ENCODE results near the gene BCOR.
A peak's percentile ranks its signal among the peaks of the same experiment; 100 is the strongest.

Gene BCOR

GRCh38 chrX:40015693-40016092, 82.1 kb downstream of the BCOR start:
- no peak for DNase-seq

GRCh38 chrX:40013266-40014195, 84.2 kb downstream of the BCOR start:
- DNase-seq = peak; percentile 37 to 40

GRCh38 chrX:40012868-40013265, 84.9 kb downstream of the BCOR start:
- no peak for DNase-seq

GRCh38 chrX:40012039-40012867, 85.5 kb downstream of the BCOR start:
- DNase-seq = no peak

GRCh38 chrX:40011322-40012038, 86.3 kb downstream of the BCOR start:
- DNase-seq = no peak

- DNase-seq = peak; percentile 65 to 72
Measured at GRCh38 chrX:40010550-40011321, 87.0 kb downstream of the BCOR start.

GRCh38 chrX:40009890-40010289, 87.9 kb downstream of the BCOR start:
- DNase-seq = no peak

- no peak for DNase-seq
Measured at GRCh38 chrX:40009462-40009851, 88.3 kb downstream of the BCOR start.

GRCh38 chrX:40008791-40009461, 88.8 kb downstream of the BCOR start:
- DNase-seq = no peak

GRCh38 chrX:40007756-40008705, 89.7 kb downstream of the BCOR start:
- no peak for DNase-seq

- DNase-seq = no peak
Measured at GRCh38 chrX:40007131-40007755, 90.5 kb downstream of the BCOR start.

- DNase-seq = no peak
Measured at GRCh38 chrX:40006106-40007017, 91.4 kb downstream of the BCOR start.

GRCh38 chrX:40005292-40006011, 92.3 kb downstream of the BCOR start:
- no peak for DNase-seq

- DNase-seq = no peak
Measured at GRCh38 chrX:40004921-40005291, 92.9 kb downstream of the BCOR start.

GRCh38 chrX:40004246-40004535, 93.6 kb downstream of the BCOR start:
- DNase-seq = no peak

- DNase-seq = no peak
Measured at GRCh38 chrX:40003428-40004245, 94.1 kb downstream of the BCOR start.

GRCh38 chrX:40003071-40003427, 94.7 kb downstream of the BCOR start:
- DNase-seq = no peak

Measured in Kasumi-1 (cell line).